Keratinocyte (primary cell): ENCODE results near the gene EFEMP1.

Experiments used
- CTCF ChIP-seq, 3 experiments: IDR thresholded peaks in 1 of 3; conservative IDR thresholded peaks in 1 of 3; optimal IDR thresholded peaks in 1 of 3; 2 replicates in 2 of 3; 3 replicates in 1 of 3; pipeline versions ENCODE3 to v1.5.1; 2011; ENCODE audit warnings: low read length in 3 of 3, mild to moderate bottlenecking in 3 of 3, moderate library complexity in 2 of 3, control low read depth in 1 of 3, inconsistent platforms in 1 of 3; ENCODE audit not compliant: insufficient read depth in 2 of 3; ENCODE audit errors: extremely low read depth in 1 of 3
- EZH2 ChIP-seq: IDR thresholded peaks from one replicate; pipeline ENCODE4 v1.6.1; 2012; ENCODE audit warnings: inconsistent platforms, mild to moderate bottlenecking, low read length, moderate library complexity

GRCh38 chr2:55882954-55883353 lies 40.6 kb downstream of the EFEMP1 start:
- TF ChIP-seq CTCF (optimal IDR thresholded peaks at IDR 0.05 in 1 of 3, IDR thresholded peaks at IDR 0.05 in 1 of 3, conservative IDR thresholded peaks at IDR 0.05 in 1 of 3; ENCODE audit: extremely low read depth in 1 of 3, insufficient read depth in 2 of 3, low read length in 3 of 3) (no peak), EZH2 (no peak)
